LoVo (cell line): ENCODE results near the gene MUCL3.
"Not testable (repeated sequence)": the region's sequence is repeated elsewhere in the genome, so short reads cannot be mapped to it uniquely, and the experiment has no call there.

Experiments
- DNase-seq: peaks from one replicate; pipeline ENCODE4 v3.0.0-alpha.2; 2016; ENCODE audit warnings: low spot score

MUCL3 gene

DNA sequence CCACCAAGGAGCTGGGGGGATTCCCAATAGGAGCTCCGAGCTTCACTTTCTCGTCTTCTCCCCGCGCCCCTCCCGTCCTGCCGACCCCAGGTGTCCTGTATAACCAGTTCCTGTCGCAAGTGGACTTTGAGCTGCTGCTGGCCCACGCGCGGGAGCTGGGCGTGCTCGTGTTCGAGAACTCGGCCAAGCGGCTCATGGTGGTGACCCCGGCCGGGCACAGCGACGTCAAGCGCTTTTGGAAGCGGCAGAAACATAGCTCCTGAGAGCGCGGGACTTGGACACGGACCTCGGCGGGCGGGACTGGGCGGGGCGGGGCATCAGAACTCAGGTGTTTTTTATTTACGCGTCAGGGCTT lies 27.1 kb upstream of the MUCL3 start:
- DNase-seq: no peak

DNA sequence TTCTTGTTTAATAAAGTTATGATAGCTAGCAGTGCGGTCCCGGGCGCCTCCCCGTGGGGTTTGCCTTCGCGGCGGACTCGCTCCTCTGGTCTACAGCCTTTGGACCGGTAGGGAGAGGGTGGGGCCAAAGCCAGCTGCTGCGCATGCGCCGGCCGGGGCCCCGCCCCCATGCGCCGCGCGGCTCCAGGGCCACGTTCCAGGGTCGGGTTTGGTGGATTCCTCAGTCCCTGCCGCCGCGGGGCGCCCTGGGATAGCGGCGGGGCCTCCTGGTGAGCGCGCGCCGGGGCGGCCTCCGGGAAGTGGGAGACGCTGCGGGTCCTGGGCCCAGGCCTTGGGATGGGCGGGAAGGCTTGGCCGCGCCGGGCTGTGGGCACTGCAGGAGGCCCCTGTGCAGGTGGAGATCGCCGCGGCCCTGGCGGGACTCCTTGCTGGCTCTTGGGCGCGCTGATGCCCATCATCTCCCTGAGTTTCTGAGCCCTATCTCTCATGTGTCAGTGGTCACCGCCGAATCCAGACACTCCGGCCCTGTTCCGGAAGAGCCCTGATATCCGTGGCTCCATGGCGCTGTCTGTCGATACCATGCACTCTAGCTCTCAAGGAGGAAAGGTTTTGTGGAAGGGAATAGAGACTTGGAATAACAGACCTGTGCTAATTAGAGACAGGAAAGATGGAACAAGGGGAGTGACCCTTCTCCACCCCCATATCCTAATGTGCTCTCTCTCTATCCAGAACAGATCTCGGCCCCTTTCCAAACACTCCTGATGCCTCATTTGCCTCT lies 26.5 kb upstream of the MUCL3 start, which contains the start of gene VARS2:
Gene VARS2, plus strand, starts transcription at position 163 of the 778 bp plus-strand sequence. Its CDS starts 599 bp downstream, at position 762.
- DNase-seq: peak; percentile 94

DNA sequence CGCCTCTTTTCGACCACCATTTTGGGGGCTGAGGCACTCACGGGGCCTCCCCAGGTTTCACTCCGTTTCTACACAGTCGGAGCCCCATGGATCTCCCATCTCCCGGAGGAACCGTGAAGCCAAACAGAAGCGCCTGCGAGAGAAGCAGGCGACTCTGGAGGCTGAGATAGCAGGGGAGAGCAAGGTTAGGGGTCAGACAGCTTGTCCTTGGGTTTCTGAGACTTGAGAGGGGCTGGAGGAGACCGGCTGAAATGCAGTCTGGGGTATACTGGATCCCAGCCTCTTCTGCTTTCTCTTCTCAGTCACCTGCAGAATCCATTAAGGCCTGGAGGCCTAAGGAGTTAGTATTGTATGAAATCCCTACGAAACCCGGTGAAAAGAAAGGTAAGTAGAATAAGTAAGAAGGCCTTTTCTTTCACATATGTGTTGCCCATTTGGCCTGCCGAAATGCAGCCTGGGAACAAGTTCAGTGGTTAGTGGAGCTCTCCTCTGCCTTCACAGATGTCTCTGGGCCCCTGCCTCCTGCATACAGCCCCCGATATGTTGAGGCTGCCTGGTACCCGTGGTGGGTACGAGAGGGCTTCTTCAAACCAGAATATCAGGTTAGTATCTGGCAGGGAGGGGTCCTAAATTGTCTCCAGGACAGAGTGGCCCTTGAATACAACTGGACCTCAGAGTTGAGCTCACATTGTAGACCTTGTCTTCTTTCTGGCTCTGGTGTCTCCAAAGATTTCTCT lies 25.8 kb upstream of the MUCL3 start:
- DNase-seq: no peak

DNA sequence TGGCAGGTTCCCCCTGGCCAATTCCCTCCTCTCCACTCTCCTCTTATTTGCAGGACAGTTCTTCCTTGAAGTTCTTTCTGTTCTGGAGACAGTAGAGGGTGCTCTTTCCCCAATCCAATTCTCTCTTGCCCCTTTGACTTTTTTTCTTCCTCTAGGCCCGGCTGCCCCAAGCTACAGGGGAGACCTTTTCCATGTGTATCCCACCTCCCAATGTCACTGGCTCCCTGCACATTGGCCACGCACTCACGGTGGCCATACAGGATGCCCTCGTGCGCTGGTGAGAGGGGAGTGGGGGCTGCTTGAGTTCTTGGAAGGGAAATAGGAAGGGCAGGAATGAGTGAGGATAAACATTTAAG lies 25.2 kb upstream of the MUCL3 start:
- peak; percentile 54 for DNase-seq

DNA sequence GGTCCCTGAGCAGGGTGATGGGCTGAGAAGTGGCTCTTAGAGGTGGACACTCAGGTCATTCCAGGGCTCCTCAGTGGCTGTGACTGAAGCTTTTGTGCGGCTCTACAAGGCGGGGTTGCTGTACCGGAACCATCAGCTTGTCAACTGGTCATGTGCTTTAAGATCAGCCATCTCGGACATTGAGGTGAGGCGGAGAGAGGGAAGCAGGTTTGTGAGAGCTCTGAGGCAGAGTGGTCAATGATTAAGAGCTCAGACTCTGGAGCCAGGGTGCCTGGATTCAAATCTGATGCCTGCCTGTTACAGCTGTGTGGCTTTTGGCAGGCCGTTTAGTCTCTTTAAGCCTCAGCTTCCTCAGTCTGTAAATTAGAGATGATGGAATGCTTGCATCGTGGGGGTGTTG lies 23.7 kb upstream of the MUCL3 start:
- DNase-seq: no peak

DNA sequence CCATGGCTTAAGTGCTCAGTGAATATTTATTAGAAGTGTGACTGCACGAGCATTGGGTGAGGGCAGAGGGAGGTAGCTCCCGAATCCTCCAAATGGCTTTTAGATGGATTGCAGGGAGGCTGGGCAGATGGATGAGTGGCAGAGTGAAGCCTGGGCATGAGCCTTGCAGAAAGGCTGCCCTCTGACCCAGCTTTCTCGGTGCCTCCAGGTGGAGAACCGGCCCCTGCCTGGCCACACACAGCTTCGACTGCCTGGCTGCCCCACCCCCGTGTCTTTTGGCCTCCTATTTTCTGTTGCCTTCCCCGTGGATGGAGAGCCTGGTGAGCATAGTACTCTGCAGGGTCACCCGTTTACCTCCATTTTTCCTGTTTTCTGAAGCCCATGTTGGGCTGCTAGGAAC lies 23.3 kb upstream of the MUCL3 start:
- DNase-seq: no peak

DNA sequence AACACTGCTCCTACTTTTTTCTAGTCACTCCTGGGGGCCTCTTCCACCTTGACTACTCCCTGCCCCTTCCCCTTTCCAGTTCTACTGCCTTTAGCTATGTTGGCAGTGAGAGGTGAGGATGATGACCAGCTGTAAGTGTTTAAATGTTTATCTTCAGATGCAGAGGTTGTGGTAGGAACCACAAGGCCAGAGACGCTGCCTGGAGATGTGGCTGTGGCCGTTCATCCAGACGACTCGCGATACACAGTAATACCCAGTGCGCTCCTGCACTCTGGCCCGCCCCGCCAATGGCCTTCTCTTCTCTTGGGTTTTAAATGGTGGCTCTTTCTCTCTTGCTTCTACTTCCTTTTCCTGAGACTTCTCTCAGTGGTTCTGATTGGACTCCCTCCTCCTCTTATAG lies 22.1 kb upstream of the MUCL3 start:
- DNase-seq: no peak

DNA sequence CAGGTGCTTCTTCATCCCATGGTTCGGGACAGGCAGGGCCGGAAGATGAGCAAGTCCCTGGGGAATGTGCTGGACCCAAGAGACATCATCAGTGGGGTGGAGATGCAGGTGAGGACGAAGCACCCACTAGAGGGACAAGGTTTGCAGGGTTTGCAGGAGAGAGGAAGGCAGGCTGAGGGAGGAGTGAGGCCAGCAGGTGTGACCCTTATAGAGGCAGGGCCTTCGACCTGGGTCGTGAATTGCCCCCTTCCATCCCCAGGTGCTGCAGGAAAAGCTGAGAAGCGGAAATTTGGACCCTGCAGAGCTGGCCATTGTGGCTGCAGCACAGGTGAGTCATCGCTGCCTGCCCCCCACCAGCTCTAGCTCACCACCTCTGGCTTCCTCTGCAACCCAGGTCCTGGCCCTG lies 18.3 kb upstream of the MUCL3 start:
- no peak for DNase-seq

DNA sequence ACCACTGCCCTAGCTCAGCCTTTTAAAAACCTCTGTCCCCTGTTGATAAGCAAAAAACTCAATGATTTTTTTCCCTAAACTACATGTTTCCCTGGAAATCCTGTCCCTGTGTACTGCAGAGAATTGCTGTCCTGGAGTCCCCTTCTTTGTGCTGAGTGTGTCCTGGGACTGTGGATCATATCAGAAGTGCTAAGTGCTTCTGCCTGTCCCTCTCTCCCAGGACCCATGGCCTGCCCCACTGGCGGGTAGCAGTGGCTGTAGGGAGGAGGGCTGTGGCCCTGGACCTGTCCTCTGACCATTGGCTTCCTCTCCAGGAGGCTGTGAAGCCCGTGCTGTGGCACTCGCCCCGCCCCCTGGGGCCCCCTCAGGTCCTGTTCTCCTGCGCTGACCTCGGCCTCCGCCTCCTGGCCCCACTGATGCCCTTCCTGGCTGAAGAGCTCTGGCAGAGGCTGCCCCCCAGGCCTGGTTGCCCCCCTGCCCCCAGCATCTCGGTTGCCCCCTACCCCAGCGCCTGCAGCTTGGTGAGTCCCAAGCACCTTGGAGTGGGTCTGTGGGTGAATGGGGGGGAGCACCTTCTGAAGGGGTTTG lies 16.6 kb upstream of the MUCL3 start:
- DNase-seq: not testable (repeated sequence)

DNA sequence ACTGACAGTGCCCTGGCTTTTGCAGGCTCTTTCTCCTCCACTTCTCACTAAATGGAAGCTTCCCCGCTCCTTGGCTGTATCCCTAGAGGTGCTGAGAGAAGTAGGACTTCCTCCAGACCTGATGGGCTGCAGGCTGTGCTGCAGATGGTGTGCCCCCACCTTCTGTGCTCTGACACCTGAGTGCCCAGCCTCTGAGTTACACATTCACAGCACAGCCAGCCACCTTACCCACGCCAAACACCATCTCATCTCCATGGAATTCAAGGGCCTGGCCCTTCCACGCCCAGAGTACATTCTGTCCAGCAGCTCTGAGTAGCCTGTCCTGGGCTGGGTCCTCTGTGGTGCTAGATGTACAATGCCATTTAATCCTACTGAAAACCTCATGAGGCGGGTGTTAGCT lies 14.1 kb upstream of the MUCL3 start:
- DNase-seq: peak; percentile 24

DNA sequence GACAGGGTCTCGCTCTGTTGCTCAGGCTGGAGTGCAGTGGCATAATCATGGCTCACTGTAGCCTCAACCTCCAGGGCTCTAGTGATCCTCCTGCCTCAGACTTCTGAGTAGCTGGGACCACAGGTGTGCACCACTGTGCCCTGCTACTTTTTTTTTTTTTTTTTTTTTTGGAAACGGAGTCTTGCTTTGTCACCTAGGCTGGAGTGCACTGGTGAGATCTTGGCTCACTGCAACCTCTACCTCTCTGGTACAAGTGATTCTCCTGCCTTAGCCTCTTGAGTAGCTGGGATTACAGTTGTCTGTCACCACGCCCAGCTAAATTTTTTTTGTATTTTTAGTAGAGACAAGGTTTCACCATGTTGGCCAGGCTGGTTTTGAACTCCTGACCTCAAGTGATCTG lies 13.7 kb upstream of the MUCL3 start:
- not testable (repeated sequence) for DNase-seq

DNA sequence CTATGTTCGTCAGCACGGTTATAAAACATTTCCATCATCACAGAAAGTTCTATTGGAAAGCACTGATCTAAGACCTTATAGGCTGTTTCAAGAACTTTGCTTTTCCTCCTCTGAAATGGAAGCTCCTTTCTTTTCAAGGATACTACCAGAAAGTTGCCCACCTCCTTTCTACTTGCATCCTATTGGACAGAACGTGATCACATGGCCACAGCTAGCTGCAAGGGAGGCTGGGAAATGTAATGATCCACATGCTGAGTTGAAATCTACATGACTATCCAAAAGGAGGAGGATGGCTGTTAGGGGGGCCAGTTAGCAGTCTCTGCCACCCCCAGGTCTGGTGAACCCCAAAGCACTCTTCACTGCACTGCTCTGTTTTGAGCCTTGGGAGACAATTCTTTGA lies 12.1 kb upstream of the MUCL3 start:
- no peak for DNase-seq

DNA sequence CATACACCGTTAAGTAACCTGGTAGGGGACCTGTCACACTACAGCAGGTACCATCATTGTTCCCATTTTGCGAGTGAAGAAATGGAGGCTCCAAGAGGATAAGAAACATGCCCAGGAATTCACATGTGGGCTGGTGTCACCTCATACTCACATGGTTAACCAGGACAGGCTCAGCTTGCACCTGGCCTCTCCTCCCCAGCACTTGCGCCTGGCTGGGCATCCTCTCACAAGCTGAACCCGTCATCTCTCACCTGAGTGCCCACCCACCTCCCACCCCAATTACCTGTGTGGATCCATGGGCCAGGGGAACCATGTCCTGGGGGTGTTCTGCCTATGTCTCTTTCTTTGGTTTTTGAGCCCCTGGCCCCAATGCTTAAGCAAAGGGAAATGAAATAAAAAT lies 10.3 kb upstream of the MUCL3 start:
- no peak for DNase-seq

DNA sequence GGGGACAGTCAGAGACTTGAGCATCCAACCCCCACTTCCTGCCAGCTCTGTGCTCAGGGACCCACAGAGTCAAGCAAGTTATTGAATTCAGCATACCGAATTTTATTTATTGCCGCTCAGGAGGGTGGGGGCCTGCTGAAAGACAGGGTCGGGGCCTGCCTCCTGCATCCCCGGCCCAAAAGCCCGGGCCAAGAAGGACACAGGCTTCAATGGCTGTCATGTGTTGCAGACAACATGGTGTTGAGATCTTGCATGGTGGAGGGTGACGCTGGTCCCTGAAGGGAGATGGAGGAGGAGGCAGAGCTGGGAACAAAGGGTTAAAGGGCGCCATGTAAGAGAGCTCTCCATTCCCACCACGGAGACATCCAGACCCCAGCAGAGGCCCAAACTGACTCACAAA lies 9.5 kb upstream of the MUCL3 start:
- DNase-seq: no peak

DNA sequence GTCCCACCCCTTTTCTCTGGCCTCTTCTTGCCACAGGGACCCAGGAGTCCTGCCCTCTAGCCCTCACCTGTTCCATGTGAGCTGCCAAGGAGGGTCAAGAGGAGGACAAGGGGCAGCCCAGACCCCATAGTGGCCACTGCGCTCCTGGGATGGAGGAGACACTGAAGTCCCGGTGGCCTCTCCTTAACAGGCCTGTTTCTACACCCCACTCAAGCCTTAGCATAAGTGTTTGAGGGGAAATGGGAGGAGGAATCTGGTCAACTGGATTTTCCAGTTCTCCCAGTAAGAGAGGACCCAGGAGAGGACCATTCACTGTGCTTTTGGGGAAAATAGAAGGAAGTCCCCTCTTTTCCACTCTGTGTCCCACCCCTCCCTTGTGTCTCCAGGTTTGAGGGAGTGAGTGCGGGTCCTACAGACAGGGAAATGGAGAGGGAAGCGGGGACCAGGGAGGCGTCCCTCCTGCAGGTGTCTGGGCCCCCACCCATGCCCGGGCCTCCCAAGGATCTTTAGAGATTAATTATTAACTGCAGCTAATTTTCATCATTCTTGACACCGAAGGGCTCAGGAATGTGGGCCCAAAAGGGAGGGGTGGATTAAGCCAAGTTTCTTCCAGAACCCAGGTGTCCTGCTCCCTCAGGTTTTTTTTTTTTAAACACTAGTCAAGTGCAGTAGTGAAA lies 8.7 kb upstream of the MUCL3 start, which contains the start of gene SFTA2:
Gene SFTA2, minus strand, starts transcription at position 202 of the 677 bp plus-strand sequence. Its CDS starts 74 bp downstream, at position 128.
- peak; percentile 52 for DNase-seq

DNA sequence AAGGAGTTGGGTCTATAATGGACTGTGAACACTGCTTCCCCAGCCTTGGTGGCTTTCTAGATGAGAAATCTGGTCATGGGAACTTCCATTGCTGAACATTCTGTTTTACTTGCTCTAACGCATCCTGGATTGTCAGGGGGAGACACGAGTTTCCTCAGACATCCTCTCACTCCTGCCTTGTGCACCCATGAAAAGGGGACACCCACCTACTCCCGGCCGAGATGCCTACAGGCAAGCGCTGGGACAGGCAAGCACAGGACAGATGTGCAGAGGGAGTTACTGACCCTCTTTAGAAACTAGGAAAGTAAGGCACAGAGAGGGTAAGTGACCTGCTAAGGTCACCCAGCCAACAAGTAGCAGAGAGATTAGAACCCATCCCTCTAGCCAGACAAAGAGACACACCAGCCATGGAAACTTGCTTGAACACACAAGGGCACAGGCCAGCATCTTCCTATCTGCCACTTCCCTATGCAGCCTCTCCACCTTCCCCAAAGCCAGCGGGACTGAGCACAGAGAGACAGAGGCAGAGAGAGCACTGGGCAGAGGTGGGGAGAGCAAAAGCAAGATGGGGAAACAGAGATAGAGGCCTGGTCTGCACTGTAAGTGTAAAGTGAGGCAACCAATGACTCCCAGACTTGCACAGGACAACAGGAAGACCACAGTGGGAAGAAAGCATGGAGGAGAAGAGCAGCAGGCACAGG lies 8.0 kb upstream of the MUCL3 start:
- no peak for DNase-seq

DNA sequence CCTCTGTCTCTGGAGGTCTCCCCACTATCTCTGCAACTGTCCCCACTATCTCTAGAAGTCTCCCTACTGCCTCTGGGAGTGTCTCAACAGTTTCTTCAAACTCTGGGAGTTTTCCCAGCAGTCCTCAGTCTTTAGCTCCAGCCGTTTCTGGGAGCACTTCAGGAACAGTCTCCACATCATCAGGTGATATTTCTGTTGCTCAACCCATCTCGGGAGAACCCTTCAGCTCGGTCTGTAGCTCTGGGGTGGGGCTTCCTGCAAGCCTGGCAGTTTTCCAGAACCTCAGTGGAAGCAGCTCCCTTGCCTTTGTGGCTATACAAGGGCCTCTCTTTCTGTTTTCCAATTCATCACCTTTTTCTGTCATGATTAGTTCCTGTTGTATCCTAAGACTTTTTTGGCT lies 5.8 kb upstream of the MUCL3 start:
- DNase-seq: peak; percentile 37

DNA sequence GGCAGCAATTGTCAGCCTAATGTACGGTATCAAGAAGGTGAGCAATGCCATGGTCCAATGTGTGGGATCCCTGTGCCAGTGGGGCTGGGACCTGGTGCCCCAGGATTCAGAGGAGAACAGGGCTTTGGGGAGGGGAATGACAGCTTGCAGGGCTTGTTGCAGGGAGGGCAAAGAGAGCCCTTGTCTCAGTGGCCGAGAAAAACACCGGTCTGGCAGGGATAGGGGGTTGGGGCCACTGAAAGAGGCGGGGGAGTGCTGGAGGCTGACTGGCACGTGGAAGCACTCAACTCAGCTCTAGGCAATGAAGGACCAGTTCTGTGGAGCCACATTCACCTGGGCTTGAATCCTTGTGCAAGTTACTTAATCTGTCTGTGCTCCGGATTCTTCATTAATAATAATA lies 3.5 kb upstream of the MUCL3 start:
- no peak for DNase-seq

DNA sequence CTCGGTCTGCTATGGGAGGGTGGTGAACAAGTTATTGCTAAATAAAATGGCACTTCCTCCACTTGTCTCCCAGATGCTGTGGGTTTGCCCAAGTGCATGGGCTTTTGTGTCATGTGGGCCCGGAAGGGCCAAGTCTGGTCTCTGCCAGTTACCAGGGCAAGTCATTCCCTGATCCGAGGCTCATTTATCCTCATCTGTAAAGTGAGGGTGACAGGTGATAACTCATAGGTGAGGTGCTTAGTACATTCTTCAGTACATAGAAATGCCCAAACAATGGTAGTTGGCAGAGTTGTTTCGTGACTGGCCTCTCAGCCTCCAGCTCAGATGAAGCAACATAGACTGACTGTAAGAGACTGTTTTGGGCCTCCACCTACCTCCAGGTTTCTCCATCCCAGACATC lies 2.0 kb upstream of the MUCL3 start:
- DNase-seq: no peak

DNA sequence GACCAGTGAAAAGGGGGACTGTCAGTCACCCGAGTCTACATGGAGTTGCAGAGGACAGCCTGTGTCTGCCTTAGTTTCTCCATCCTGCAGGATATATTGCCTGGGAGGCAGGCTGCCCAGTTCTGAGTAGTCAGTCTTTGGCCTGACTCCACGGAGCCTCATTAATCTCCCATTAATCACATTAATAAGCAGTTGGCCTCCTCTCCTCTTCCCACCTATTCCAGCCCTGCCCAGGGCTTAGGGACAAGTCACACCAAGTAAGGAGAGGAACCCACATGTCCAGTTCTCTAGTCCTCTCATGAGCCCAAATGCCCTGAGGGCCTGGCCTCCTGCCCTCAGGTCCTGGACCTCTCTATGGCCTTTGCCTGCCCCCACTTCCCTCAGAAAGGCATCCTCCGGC lies 1.3 kb upstream of the MUCL3 start:
- DNase-seq: no peak

DNA sequence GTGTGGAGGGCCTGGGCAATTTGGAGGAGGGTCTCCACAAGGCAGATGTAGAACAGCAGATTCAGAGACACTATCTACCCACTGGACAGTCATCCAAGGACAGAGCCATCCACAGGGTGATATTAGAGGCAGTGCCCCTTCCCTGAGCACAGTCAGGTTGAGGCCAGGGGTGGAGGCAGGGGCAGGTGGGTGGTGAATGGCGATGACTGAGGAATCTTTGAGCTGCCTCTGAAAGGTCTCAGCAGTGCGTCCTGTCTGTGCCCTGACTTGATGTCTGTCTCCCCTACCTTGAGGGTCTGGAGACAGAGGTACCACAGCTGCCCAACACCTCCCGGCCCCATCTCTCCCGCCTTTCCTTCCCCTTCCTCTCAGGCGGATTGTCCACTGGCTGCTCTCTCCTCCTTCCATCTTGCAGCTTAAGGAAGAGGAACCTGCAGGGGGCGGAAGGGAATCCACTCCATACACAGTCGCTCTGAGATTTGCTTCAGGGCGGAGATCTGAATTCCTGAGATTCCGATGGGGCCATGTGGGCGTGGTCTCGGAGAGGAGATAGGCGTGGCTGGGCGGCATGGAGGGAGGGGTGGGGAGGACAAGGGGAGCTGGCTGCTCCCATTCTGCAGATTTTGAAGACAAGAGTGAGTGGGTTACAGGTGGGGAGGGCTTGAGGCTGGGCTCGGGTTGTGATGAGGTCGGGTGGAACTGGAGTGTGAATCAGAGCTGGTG lies 1.7 kb downstream of the MUCL3 start:
- DNase-seq: peak; percentile 90
